ENCODE results near the gene ABLIM1. TPM values are rescaled to one million over a fixed set of nuclear protein-coding genes. Genes with fewer than 3 reads are reported as not detected.

The ABLIM1 gene
- 5.7 and 7.9 TPM in 2 replicates for total RNA-seq

GRCh38 chr10:114658175-114658574, at the start of gene ABLIM1:
ABLIM1 (minus strand) TSS chr10:114658275; CDS start chr10:114658200, 75 bp downstream.

GRCh38 chr10:114404171-114405010, 253.7 kb downstream of the ABLIM1 start, which contains the start of gene AFAP1L2:
AFAP1L2 (minus strand) TSS chr10:114404502; CDS start chr10:114404455, 47 bp downstream.

Small RNAs within 50 kb of the gene (small RNA-seq; reads per million reads assigned to genes)
- not detected for gene RN7SL384P

Other genes starting within 250 kb of the ABLIM1 start
- gene FHIP2A, start 163.5 kb upstream of the ABLIM1 start, total RNA-seq, result 34.7 and 41.7 TPM in 2 replicates